Measurements from ENCODE around the gene NPR2. TPM values are rescaled to one million over a fixed set of nuclear protein-coding genes. Genes with fewer than 3 reads are reported as not detected.

NPR2 gene
- polyA plus RNA-seq, 1 donor (not counting 4 experiments of a cell fraction or from before 2014, with no cell fraction given), result 5.0 TPM

DNA sequence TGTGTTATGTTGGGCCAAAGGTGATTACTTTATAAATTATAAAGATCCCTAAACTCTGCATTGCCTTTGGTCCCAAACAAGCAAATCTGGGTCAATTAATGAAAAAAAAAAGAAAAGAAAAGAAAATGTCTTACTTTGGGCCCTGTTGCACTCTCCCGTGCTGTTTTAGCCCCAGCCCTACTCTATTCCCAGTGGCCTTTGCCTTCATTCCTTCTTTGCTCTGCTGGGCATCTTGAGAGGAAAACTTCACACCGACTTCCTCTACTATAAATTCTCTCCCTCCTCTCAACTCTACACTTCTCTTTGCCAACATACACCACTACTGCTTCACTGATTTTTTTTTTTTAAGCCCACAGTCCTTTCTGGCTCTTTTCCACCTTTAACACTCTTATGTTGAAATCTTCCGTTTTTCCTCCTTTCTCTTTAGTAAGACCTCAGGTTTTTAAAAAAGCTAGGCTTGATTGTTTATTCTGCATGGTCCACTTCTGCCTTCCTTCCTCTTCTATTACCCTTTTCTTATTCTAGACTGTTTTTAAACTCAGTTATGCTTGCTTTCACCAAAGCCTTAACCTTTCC lies 32.8 kb upstream of the NPR2 start:
- H3K9me3 ChIP-seq (ENCODE audit: control insufficient read depth, low read depth, low read length), result no peaks in the 10 kb centered on the region
- FAIRE-seq (no peak), DNase-seq (ENCODE audit: low read depth, low spot score) (no peak)
- no peak overlapping the region for H3K27ac ChIP-seq (ENCODE audit: control insufficient read depth, insufficient read depth, low read length)
- dilution Hi-C loops (cut with MboI; ENCODE audit: extremely low pct_ligation_motif_present, low sequenced_read_pairs), result no loop called here
- H3K27me3 ChIP-seq (ENCODE audit: control insufficient read depth, extremely low read depth, insufficient read depth, low read length), result no peaks in the 10 kb centered on the region
- H2AFZ ChIP-seq (ENCODE audit: control insufficient read depth, low read length), result no peak overlapping the region
- no peak for TF ChIP-seq EZH2 (IDR thresholded peaks at IDR 0.05; ENCODE audit: low read length)
- TF ChIP-seq, protein P1, sequence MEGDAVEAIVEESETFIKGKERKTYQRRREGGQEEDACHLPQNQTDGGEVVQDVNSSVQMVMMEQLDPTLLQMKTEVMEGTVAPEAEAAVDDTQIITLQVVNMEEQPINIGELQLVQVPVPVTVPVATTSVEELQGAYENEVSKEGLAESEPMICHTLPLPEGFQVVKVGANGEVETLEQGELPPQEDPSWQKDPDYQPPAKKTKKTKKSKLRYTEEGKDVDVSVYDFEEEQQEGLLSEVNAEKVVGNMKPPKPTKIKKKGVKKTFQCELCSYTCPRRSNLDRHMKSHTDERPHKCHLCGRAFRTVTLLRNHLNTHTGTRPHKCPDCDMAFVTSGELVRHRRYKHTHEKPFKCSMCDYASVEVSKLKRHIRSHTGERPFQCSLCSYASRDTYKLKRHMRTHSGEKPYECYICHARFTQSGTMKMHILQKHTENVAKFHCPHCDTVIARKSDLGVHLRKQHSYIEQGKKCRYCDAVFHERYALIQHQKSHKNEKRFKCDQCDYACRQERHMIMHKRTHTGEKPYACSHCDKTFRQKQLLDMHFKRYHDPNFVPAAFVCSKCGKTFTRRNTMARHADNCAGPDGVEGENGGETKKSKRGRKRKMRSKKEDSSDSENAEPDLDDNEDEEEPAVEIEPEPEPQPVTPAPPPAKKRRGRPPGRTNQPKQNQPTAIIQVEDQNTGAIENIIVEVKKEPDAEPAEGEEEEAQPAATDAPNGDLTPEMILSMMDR (optimal IDR thresholded peaks at IDR 0.05 in 1 of 3, IDR thresholded peaks at IDR 0.05 in 1 of 3, conservative IDR thresholded peaks at IDR 0.05 in 1 of 3; ENCODE audit: extremely low read depth in 1 of 3, insufficient read depth in 2 of 3, low read length in 3 of 3), result no peak
- H3K4me2 ChIP-seq (ENCODE audit: control insufficient read depth, extremely low read depth, insufficient read depth, low read depth, low read length), result no peak overlapping the region
- H3K9ac ChIP-seq (ENCODE audit: control insufficient read depth, extremely low read depth, insufficient read depth, low read length), result no peak overlapping the region
- no peaks in the 10 kb centered on the region for H4K20me1 ChIP-seq (ENCODE audit: control insufficient read depth, extremely low read depth, insufficient read depth, low read length)
- H3K79me2 ChIP-seq (ENCODE audit: control insufficient read depth, insufficient read depth, low read length), result peaks cover 1% of the 10 kb centered on the region
- H3K9me1 ChIP-seq (ENCODE audit: control insufficient read depth, extremely low read depth, insufficient read depth, low read length), result no peaks in the 10 kb centered on the region
- H3K4me3 ChIP-seq (ENCODE audit: control insufficient read depth in 2 of 3, extremely low read depth in 1 of 3, insufficient read depth in 2 of 3, low read depth in 1 of 3, low read length in 3 of 3), result no peak overlapping the region
- H3K36me3 ChIP-seq (ENCODE audit: control insufficient read depth in 2 of 2, extremely low read depth in 1 of 2, insufficient read depth in 2 of 2, low read length in 2 of 2), result peaks cover 1 to 8% of the 10 kb centered on the region in 2 experiments
- H3K4me1 ChIP-seq (ENCODE audit: control insufficient read depth, extremely low read depth, insufficient read depth, low read length), result peaks cover 3% of the 10 kb centered on the region

DNA sequence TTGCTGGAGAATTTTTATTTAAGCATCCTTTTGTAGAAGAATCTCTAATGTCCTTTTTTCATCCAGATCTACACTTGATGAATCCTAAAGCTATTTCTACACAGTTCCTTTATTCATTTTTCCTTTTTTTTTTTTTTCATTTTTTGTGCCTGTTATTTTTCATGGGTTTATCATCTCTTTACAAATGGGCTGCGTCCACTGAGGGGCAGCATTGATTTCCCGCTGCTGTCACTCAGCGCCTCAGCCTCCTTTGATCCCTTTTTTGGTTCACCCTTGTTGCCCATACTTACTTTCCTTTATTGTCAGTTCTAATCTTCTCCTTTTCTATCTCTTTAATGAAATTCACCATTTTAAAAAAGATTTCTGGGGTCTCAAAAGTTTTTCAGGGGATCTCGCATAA lies 31.6 kb upstream of the NPR2 start:
- Histone ChIP-seq H3K4me3 (ENCODE audit: control insufficient read depth in 2 of 3, extremely low read depth in 1 of 3, insufficient read depth in 2 of 3, low read depth in 1 of 3, low read length in 3 of 3) (no peak overlapping the region), H3K79me2 (ENCODE audit: control insufficient read depth, insufficient read depth, low read length) (peaks cover 1% of the 10 kb centered on the region), H3K27ac (ENCODE audit: control insufficient read depth, insufficient read depth, low read length) (no peak overlapping the region), H3K4me1 (ENCODE audit: control insufficient read depth, extremely low read depth, insufficient read depth, low read length) (peaks cover 3% of the 10 kb centered on the region), H4K20me1 (ENCODE audit: control insufficient read depth, extremely low read depth, insufficient read depth, low read length) (no peaks in the 10 kb centered on the region), H3K27me3 (ENCODE audit: control insufficient read depth, extremely low read depth, insufficient read depth, low read length) (no peaks in the 10 kb centered on the region), H3K9me1 (ENCODE audit: control insufficient read depth, extremely low read depth, insufficient read depth, low read length) (no peaks in the 10 kb centered on the region), H3K9ac (ENCODE audit: control insufficient read depth, extremely low read depth, insufficient read depth, low read length) (no peak overlapping the region), H2AFZ (ENCODE audit: control insufficient read depth, low read length) (no peak overlapping the region), H3K9me3 (ENCODE audit: control insufficient read depth, low read depth, low read length) (no peaks in the 10 kb centered on the region), H3K36me3 (ENCODE audit: control insufficient read depth in 2 of 2, extremely low read depth in 1 of 2, insufficient read depth in 2 of 2, low read length in 2 of 2) (peaks cover 1 to 3% of the 10 kb centered on the region in 2 experiments), H3K4me2 (ENCODE audit: control insufficient read depth, extremely low read depth, insufficient read depth, low read depth, low read length) (no peak overlapping the region)
- FAIRE-seq (no peak), DNase-seq (ENCODE audit: low read depth, low spot score) (no peak)
- dilution Hi-C loops (cut with MboI; ENCODE audit: extremely low pct_ligation_motif_present, low sequenced_read_pairs), result no loop called here
- TF ChIP-seq, protein P1 (optimal IDR thresholded peaks at IDR 0.05 in 1 of 3, IDR thresholded peaks at IDR 0.05 in 1 of 3, conservative IDR thresholded peaks at IDR 0.05 in 1 of 3; ENCODE audit: extremely low read depth in 1 of 3, insufficient read depth in 2 of 3, low read length in 3 of 3), result no peak
- no peak for TF ChIP-seq EZH2 (IDR thresholded peaks at IDR 0.05; ENCODE audit: low read length)

Measured in keratinocyte (primary cell).